Measurements from ENCODE around the gene C22orf15. TPM values are rescaled to one million over a fixed set of nuclear protein-coding genes. Genes with fewer than 3 reads are reported as not detected.
"Not testable (repeated sequence)": the region's sequence is repeated elsewhere in the genome, so short reads cannot be mapped to it uniquely, and the experiment has no call there.

Gene C22orf15
- total RNA-seq, result 1 to 10 TPM in 1 of 2 experiments, under 1 TPM in 1; 0.77 to 2.8 TPM

GRCh38 chr22:23762842-23763578, at the start of gene C22orf15:
Gene C22orf15 (plus strand): TSS chr22:23762990. CDS start chr22:23763307, 317 bp downstream.
- Mint-ChIP-seq H3K4me3 (peak within 1 kb of the TSS; percentile 47), H3K36me3 (peaks cover 3% of the 10 kb centered on the region), H3K27ac (peak within 1 kb of the TSS; percentile 83), H3K9me3 (ENCODE audit: low read depth) (no peaks in the 10 kb centered on the region), H3K27me3 (no peaks in the 10 kb centered on the region), H3K4me1 (peaks cover 43% of the 10 kb centered on the region)
- CTCF ChIA-PET, result interaction anchor here (0.8 to 1.8 kb wide), 7 partner anchors 9 to 135 kb away, joined by 3 to 5 read pairs (median 3); partner anchors contain the start of genes MIF and SLC2A11
- DNase-seq (peak; percentile 62), ATAC-seq (peak; percentile 6)

GRCh38 chr22:23713696-23714595, 48.8 kb upstream of the C22orf15 start:
- Mint-ChIP-seq H3K27me3 (no peaks in the 10 kb centered on the region), H3K4me1 (peaks cover 42% of the 10 kb centered on the region), H3K4me3 (no peak overlapping the region), H3K36me3 (peaks cover 42% of the 10 kb centered on the region), H3K27ac (no peak overlapping the region), H3K9me3 (ENCODE audit: low read depth) (no peaks in the 10 kb centered on the region)
- CTCF ChIA-PET, result interaction anchor here (0.8 to 1.2 kb wide), 3 partner anchors 17 to 136 kb away, joined by 3 to 4 read pairs (median 3); partner anchors contain the start of gene ZNF70
- ATAC-seq (no peak), DNase-seq (peak; percentile 47)

GRCh38 chr22:23714596-23715578, 47.9 kb upstream of the C22orf15 start:
- H3K27ac Mint-ChIP-seq, result peak overlapping the region; percentile 66
- H3K4me1 Mint-ChIP-seq, result peaks cover 32% of the 10 kb centered on the region
- H3K36me3 Mint-ChIP-seq, result peaks cover 33% of the 10 kb centered on the region
- no peak for ATAC-seq
- no peaks in the 10 kb centered on the region for H3K9me3 Mint-ChIP-seq (ENCODE audit: low read depth)
- peak overlapping the region; percentile 76 for H3K4me3 Mint-ChIP-seq
- no peaks in the 10 kb centered on the region for H3K27me3 Mint-ChIP-seq
- CTCF ChIA-PET, result interaction anchor here (1.1 to 1.6 kb wide), 2 partner anchors 18 to 21 kb away, joined by 3 read pairs; no protein-coding TSS in a partner anchor
- DNase-seq, result peak; percentile 45

GRCh38 chr22:23715806-23716375, 46.9 kb upstream of the C22orf15 start:
- no peak for ATAC-seq
- CTCF ChIA-PET, result interaction anchor here (1.1 to 1.6 kb wide), 3 partner anchors 10 to 179 kb away, joined by 3 to 4 read pairs (median 3); partner anchors contain the start of gene MIF

GRCh38 chr22:23716811-23717801, 45.7 kb upstream of the C22orf15 start:
- CTCF ChIA-PET, result interaction anchor here (1.1 to 1.4 kb wide), 8 partner anchors 11 to 439 kb away, joined by 3 to 6 read pairs (median 3); partner anchors contain the start of genes MIF and SLC2A11
- Mint-ChIP-seq H3K9me3 (ENCODE audit: low read depth) (no peaks in the 10 kb centered on the region), H3K27me3 (no peaks in the 10 kb centered on the region), H3K36me3 (peaks cover 16% of the 10 kb centered on the region), H3K4me3 (peak overlapping the region; percentile 76), H3K27ac (peak overlapping the region; percentile 83), H3K4me1 (peaks cover 25% of the 10 kb centered on the region)
- DNase-seq, result peak; percentile 87
- peak; percentile 94 for ATAC-seq

More at GRCh38 chr22:23715806-23716375, 46.9 kb upstream of the C22orf15 start:
- DNase-seq, result no peak
- H3K4me1 Mint-ChIP-seq, result peaks cover 27% of the 10 kb centered on the region
- H3K36me3 Mint-ChIP-seq, result peaks cover 23% of the 10 kb centered on the region
- peak overlapping the region; percentile 76 for H3K4me3 Mint-ChIP-seq
- H3K27me3 Mint-ChIP-seq, result no peaks in the 10 kb centered on the region
- no peaks in the 10 kb centered on the region for H3K9me3 Mint-ChIP-seq (ENCODE audit: low read depth)
- peak overlapping the region; percentile 46 for H3K27ac Mint-ChIP-seq

GRCh38 chr22:23718371-23719165, 44.2 kb upstream of the C22orf15 start:
- ATAC-seq, result no peak
- peaks cover 9% of the 10 kb centered on the region for H3K36me3 Mint-ChIP-seq
- no peak for DNase-seq
- H3K9me3 Mint-ChIP-seq (ENCODE audit: low read depth), result no peaks in the 10 kb centered on the region
- H3K27ac Mint-ChIP-seq, result no peak overlapping the region
- peaks cover 3% of the 10 kb centered on the region for H3K27me3 Mint-ChIP-seq
- peaks cover 25% of the 10 kb centered on the region for H3K4me1 Mint-ChIP-seq
- no peak overlapping the region for H3K4me3 Mint-ChIP-seq
- CTCF ChIA-PET, result interaction anchor here (0.8 to 1.2 kb wide), 3 partner anchors 24 to 91 kb away, joined by 3 read pairs; no protein-coding TSS in a partner anchor

GRCh38 chr22:23720855-23721254, 41.9 kb upstream of the C22orf15 start:
- no peak for ATAC-seq
- peaks cover 9% of the 10 kb centered on the region for H3K4me1 Mint-ChIP-seq
- H3K9me3 Mint-ChIP-seq (ENCODE audit: low read depth), result no peaks in the 10 kb centered on the region
- peaks cover 8% of the 10 kb centered on the region for H3K27me3 Mint-ChIP-seq
- H3K27ac Mint-ChIP-seq, result no peak overlapping the region
- DNase-seq, result no peak
- CTCF ChIA-PET, result no interaction called here
- H3K4me3 Mint-ChIP-seq, result no peak overlapping the region
- no peaks in the 10 kb centered on the region for H3K36me3 Mint-ChIP-seq

GRCh38 chr22:23722160-23722559, 40.6 kb upstream of the C22orf15 start:
- Mint-ChIP-seq H3K9me3 (ENCODE audit: low read depth) (no peaks in the 10 kb centered on the region), H3K4me3 (no peak overlapping the region), H3K36me3 (no peaks in the 10 kb centered on the region), H3K4me1 (peaks cover 4% of the 10 kb centered on the region), H3K27me3 (peaks cover 8% of the 10 kb centered on the region), H3K27ac (no peak overlapping the region)
- DNase-seq (no peak), ATAC-seq (no peak)
- CTCF ChIA-PET, result interaction anchor here (0.9 kb wide), 1 partner anchor 26 kb away, joined by 3 read pairs; no protein-coding TSS in a partner anchor

GRCh38 chr22:23722724-23723123, 40.1 kb upstream of the C22orf15 start:
- peaks cover 8% of the 10 kb centered on the region for H3K27me3 Mint-ChIP-seq
- CTCF ChIA-PET, result interaction anchor here (0.7 kb wide), 1 partner anchor 112 kb away, joined by 3 read pairs; no protein-coding TSS in a partner anchor

GRCh38 chr22:23728108-23728507, 34.7 kb upstream of the C22orf15 start:
- H3K27me3 Mint-ChIP-seq, result peaks cover 12% of the 10 kb centered on the region
- not testable (repeated sequence) for H3K9me3 Mint-ChIP-seq (ENCODE audit: low read depth)

More at GRCh38 chr22:23722724-23723123, 40.1 kb upstream of the C22orf15 start:
- Mint-ChIP-seq H3K36me3 (no peaks in the 10 kb centered on the region), H3K27ac (no peak overlapping the region), H3K4me3 (no peak overlapping the region), H3K4me1 (no peaks in the 10 kb centered on the region), H3K9me3 (ENCODE audit: low read depth) (no peaks in the 10 kb centered on the region)
- ATAC-seq (no peak), DNase-seq (no peak)

More at GRCh38 chr22:23728108-23728507, 34.7 kb upstream of the C22orf15 start:
- CTCF ChIA-PET, H3K36me3 Mint-ChIP-seq, H3K27ac Mint-ChIP-seq, H3K4me1 Mint-ChIP-seq, H3K4me3 Mint-ChIP-seq, ATAC-seq, DNase-seq: not testable (repeated sequence)

All from activated CD8-positive, alpha-beta memory T cell treated with anti-CD3 and anti-CD28 coated beads, Interleukin-2, amount 10 ng/mL, durations not matched to agents 7 days and 5 days (primary cell).